WTC11 (cell line): ENCODE data around the gene ATP4A. TPM values are rescaled to one million over a fixed set of nuclear protein-coding genes. Genes with fewer than 3 reads are reported as not detected.

Experiments used
- ATAC-seq: fragments of 200-7000 bp; cut with Tn5 transposase; 2 replicates; pipeline ENCODE4 v1.10.0; 2021; ENCODE audit warnings: mild to moderate bottlenecking, moderate library complexity
- CTCF ChIA-PET: fragments of 300-600 bp; sonication (Branson Sonifier 250); formaldehyde crosslinking; loops from one replicate; lab custom pipeline; 2021; ENCODE audit warnings: antibody characterized with exemption; lab: Charles Lee
- POLR2A ChIA-PET: fragments of 350-600 bp; sonication (Branson Sonifier 250); formaldehyde crosslinking; loops from one replicate; lab custom pipeline; 2021; ENCODE audit warnings: antibody characterized with exemption; lab: Charles Lee
- DNase-seq: peaks from one replicate; pipeline ENCODE4 v3.0.0; 2021; ENCODE audit warnings: low spot score
- H3K27ac Mint-ChIP-seq: 2 replicates; pipeline ENCODE4 v1.8.0; 2021; ENCODE audit warnings: mixed read lengths
- H3K27me3 Mint-ChIP-seq: 2 replicates; pipeline ENCODE4 v1.8.0; 2021; ENCODE audit warnings: low read depth, mild to moderate bottlenecking, moderate library complexity, mixed read lengths
- H3K36me3 Mint-ChIP-seq: 2 replicates; pipeline ENCODE4 v1.8.0; 2021; ENCODE audit warnings: mixed read lengths
- H3K4me1 Mint-ChIP-seq: 2 replicates; pipeline ENCODE4 v1.8.0; 2022; ENCODE audit warnings: mixed read lengths
- H3K4me3 Mint-ChIP-seq: 2 replicates; pipeline ENCODE4 v1.8.0; 2021; ENCODE audit warnings: mild to moderate bottlenecking, moderate library complexity, mixed read lengths
- H3K9me3 Mint-ChIP-seq: 2 replicates; pipeline ENCODE4 v1.8.0; 2021; ENCODE audit warnings: mixed read lengths
- CBFB ChIP-seq: sonication (generic); formaldehyde crosslinking; IDR thresholded peaks from 2 replicates; pipeline ENCODE4 v1.8.1; 2022; ENCODE audit warnings: mild to moderate bottlenecking, low read depth, missing genetic modification reagents
- EMX1 ChIP-seq: fragments of 250-450 bp; sonication (Bioruptor Pico); IDR thresholded peaks from 2 replicates; pipeline ENCODE4 v1.8.0; 2021; ENCODE audit warnings: mild to moderate bottlenecking
- FOXP1 ChIP-seq: sonication (generic); formaldehyde crosslinking; IDR thresholded peaks from 2 replicates; pipeline ENCODE4 v1.8.0; 2022; ENCODE audit warnings: missing genetic modification reagents, mild to moderate bottlenecking, moderate library complexity, borderline replicate concordance
- GABPB1 ChIP-seq: sonication (generic); formaldehyde crosslinking; IDR thresholded peaks from 2 replicates; pipeline ENCODE4 v1.8.1; 2023; ENCODE audit warnings: mild to moderate bottlenecking, missing genetic modification reagents
- HMGA2 ChIP-seq: fragments of 250-450 bp; sonication (Bioruptor Pico); IDR thresholded peaks from 2 replicates; pipeline ENCODE4 v1.4.0; 2021; ENCODE audit warnings: mild to moderate bottlenecking, moderate library complexity
- MXD4 ChIP-seq: fragments of 250-450 bp; sonication (Bioruptor Pico); IDR thresholded peaks from 2 replicates; pipeline ENCODE4 v1.8.0; 2021; ENCODE audit warnings: mild to moderate bottlenecking, moderate library complexity, borderline replicate concordance
- NFYB ChIP-seq: sonication (generic); formaldehyde crosslinking; conservative IDR thresholded peaks from 2 replicates; pipeline ENCODE4 v1.8.0; 2022; ENCODE audit warnings: low read depth, missing genetic modification reagents
- NR1H2 ChIP-seq: sonication (generic); formaldehyde crosslinking; IDR thresholded peaks from 2 replicates; pipeline ENCODE4 v1.9.0; 2021; ENCODE audit warnings: mild to moderate bottlenecking, moderate library complexity, missing genetic modification reagents
- RELA ChIP-seq: sonication (generic); formaldehyde crosslinking; IDR thresholded peaks from 2 replicates; pipeline ENCODE4 v1.8.1; 2022; ENCODE audit warnings: missing genetic modification reagents, mild to moderate bottlenecking, borderline replicate concordance
- TEAD1 ChIP-seq: sonication (generic); formaldehyde crosslinking; IDR thresholded peaks from 2 replicates; pipeline ENCODE4 v1.8.0; 2022; ENCODE audit warnings: mild to moderate bottlenecking, missing genetic modification reagents
- TP53 ChIP-seq: sonication (generic); formaldehyde crosslinking; IDR thresholded peaks from 2 replicates; pipeline ENCODE4 v1.8.1; 2023; ENCODE audit warnings: mild to moderate bottlenecking, missing genetic modification reagents
- ZNF423 ChIP-seq: fragments of 250-450 bp; sonication (Bioruptor Pico); IDR thresholded peaks from 2 replicates; pipeline ENCODE4 v2.1.2; 2022; ENCODE audit warnings: mild to moderate bottlenecking, moderate library complexity
- ZNF671 ChIP-seq: fragments of 250-450 bp; sonication (Bioruptor Pico); IDR thresholded peaks from 2 replicates; pipeline ENCODE4 v1.8.0; 2021; ENCODE audit warnings: mild to moderate bottlenecking
- total RNA-seq: library from RNA; stranded (reverse); gene quantifications from 3 replicates; pipeline ENCODE4 v1.2.3, GENCODE V29; 2021
- TF ChIP-seq, protein P1 (sequence below): sonication (generic); formaldehyde crosslinking; IDR thresholded peaks from 2 replicates; pipeline ENCODE4 v1.8.1; 2023; ENCODE audit warnings: mild to moderate bottlenecking, missing genetic modification reagents, borderline replicate concordance
- TF ChIP-seq, protein P2 (sequence below): sonication (generic); formaldehyde crosslinking; IDR thresholded peaks from 2 replicates; pipeline ENCODE4 v1.8.1; 2023; ENCODE audit warnings: mild to moderate bottlenecking, missing genetic modification reagents, moderate library complexity
- TF ChIP-seq, protein P3 (sequence below): fragments of 250-450 bp; sonication (Bioruptor Pico); IDR thresholded peaks from 2 replicates; pipeline ENCODE4 v1.9.0; 2021; ENCODE audit warnings: mild to moderate bottlenecking, borderline replicate concordance
- TF ChIP-seq, protein P4 (sequence below): sonication (generic); formaldehyde crosslinking; IDR thresholded peaks from 2 replicates; pipeline ENCODE4 v1.8.1; 2022; ENCODE audit warnings: mild to moderate bottlenecking, moderate library complexity, missing genetic modification reagents
- TF ChIP-seq, protein P5 (sequence below): sonication (generic); formaldehyde crosslinking; conservative IDR thresholded peaks from 2 replicates; pipeline ENCODE4 v1.8.1; 2022; ENCODE audit warnings: mild to moderate bottlenecking, missing genetic modification reagents
- TF ChIP-seq, protein P6 (sequence below): sonication (generic); formaldehyde crosslinking; IDR thresholded peaks from 2 replicates; pipeline ENCODE4 v1.8.1; 2023; ENCODE audit warnings: mild to moderate bottlenecking, missing genetic modification reagents
- TF ChIP-seq, protein P7 (sequence below): sonication (generic); formaldehyde crosslinking; IDR thresholded peaks from 2 replicates; pipeline ENCODE4 v1.8.0; 2022; ENCODE audit warnings: mild to moderate bottlenecking, missing genetic modification reagents
- TF ChIP-seq, protein P8 (sequence below): sonication (generic); formaldehyde crosslinking; IDR thresholded peaks from 2 replicates; pipeline ENCODE4 v1.8.1; 2022; ENCODE audit warnings: low read depth, missing genetic modification reagents, borderline replicate concordance
- TF ChIP-seq, protein P9 (sequence below): sonication (generic); formaldehyde crosslinking; IDR thresholded peaks from 2 replicates; pipeline ENCODE4 v1.8.0; 2022; ENCODE audit warnings: mild to moderate bottlenecking, missing genetic modification reagents

Gene ATP4A
- total RNA-seq, 1 experiment from 2014 or later: 0.59 TPM

DNA sequence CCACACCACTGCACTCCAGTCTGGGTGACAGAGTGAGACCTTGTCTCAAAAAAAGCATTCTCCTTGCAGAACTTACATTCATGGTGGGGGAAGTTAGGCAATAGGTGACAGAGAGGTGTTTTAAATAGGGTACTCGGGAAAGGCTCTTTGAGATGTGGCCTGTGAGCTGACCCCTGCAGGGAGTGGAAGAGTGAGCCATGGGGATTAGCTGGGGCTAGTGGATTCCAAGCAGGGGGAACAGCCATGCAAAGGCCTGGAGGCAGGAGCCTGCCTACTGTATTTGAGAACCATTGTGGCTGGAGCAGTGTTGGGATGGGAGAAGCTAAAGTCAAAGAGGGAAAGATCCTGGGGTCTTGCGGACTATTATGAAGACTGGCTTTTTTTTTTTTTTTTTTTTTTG, 46.1 kb downstream of the ATP4A start:
- Mint-ChIP-seq H3K4me1 (peaks cover 23% of the 10 kb centered on the region), H3K4me3 (no peak overlapping the region), H3K36me3 (no peaks in the 10 kb centered on the region), H3K27ac (no peak overlapping the region), H3K27me3 (peaks cover 7% of the 10 kb centered on the region)
- TF ChIP-seq, protein P1, sequence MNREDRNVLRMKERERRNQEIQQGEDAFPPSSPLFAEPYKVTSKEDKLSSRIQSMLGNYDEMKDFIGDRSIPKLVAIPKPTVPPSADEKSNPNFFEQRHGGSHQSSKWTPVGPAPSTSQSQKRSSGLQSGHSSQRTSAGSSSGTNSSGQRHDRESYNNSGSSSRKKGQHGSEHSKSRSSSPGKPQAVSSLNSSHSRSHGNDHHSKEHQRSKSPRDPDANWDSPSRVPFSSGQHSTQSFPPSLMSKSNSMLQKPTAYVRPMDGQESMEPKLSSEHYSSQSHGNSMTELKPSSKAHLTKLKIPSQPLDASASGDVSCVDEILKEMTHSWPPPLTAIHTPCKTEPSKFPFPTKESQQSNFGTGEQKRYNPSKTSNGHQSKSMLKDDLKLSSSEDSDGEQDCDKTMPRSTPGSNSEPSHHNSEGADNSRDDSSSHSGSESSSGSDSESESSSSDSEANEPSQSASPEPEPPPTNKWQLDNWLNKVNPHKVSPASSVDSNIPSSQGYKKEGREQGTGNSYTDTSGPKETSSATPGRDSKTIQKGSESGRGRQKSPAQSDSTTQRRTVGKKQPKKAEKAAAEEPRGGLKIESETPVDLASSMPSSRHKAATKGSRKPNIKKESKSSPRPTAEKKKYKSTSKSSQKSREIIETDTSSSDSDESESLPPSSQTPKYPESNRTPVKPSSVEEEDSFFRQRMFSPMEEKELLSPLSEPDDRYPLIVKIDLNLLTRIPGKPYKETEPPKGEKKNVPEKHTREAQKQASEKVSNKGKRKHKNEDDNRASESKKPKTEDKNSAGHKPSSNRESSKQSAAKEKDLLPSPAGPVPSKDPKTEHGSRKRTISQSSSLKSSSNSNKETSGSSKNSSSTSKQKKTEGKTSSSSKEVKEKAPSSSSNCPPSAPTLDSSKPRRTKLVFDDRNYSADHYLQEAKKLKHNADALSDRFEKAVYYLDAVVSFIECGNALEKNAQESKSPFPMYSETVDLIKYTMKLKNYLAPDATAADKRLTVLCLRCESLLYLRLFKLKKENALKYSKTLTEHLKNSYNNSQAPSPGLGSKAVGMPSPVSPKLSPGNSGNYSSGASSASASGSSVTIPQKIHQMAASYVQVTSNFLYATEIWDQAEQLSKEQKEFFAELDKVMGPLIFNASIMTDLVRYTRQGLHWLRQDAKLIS: no peak
- no peak for TF ChIP-seq EMX1 (CRISPR knock-in tag)
- TF ChIP-seq, protein P2, sequence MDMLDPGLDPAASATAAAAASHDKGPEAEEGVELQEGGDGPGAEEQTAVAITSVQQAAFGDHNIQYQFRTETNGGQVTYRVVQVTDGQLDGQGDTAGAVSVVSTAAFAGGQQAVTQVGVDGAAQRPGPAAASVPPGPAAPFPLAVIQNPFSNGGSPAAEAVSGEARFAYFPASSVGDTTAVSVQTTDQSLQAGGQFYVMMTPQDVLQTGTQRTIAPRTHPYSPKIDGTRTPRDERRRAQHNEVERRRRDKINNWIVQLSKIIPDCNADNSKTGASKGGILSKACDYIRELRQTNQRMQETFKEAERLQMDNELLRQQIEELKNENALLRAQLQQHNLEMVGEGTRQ: no peak
- TF ChIP-seq GABPB1: no peak
- TF ChIP-seq NR1H2: no peak
- no peak for TF ChIP-seq ZNF423 (CRISPR knock-in tag)
- TF ChIP-seq, protein P3, sequence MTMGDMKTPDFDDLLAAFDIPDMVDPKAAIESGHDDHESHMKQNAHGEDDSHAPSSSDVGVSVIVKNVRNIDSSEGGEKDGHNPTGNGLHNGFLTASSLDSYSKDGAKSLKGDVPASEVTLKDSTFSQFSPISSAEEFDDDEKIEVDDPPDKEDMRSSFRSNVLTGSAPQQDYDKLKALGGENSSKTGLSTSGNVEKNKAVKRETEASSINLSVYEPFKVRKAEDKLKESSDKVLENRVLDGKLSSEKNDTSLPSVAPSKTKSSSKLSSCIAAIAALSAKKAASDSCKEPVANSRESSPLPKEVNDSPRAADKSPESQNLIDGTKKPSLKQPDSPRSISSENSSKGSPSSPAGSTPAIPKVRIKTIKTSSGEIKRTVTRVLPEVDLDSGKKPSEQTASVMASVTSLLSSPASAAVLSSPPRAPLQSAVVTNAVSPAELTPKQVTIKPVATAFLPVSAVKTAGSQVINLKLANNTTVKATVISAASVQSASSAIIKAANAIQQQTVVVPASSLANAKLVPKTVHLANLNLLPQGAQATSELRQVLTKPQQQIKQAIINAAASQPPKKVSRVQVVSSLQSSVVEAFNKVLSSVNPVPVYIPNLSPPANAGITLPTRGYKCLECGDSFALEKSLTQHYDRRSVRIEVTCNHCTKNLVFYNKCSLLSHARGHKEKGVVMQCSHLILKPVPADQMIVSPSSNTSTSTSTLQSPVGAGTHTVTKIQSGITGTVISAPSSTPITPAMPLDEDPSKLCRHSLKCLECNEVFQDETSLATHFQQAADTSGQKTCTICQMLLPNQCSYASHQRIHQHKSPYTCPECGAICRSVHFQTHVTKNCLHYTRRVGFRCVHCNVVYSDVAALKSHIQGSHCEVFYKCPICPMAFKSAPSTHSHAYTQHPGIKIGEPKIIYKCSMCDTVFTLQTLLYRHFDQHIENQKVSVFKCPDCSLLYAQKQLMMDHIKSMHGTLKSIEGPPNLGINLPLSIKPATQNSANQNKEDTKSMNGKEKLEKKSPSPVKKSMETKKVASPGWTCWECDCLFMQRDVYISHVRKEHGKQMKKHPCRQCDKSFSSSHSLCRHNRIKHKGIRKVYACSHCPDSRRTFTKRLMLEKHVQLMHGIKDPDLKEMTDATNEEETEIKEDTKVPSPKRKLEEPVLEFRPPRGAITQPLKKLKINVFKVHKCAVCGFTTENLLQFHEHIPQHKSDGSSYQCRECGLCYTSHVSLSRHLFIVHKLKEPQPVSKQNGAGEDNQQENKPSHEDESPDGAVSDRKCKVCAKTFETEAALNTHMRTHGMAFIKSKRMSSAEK (CRISPR knock-in tag): no peak
- TF ChIP-seq, protein P4, sequence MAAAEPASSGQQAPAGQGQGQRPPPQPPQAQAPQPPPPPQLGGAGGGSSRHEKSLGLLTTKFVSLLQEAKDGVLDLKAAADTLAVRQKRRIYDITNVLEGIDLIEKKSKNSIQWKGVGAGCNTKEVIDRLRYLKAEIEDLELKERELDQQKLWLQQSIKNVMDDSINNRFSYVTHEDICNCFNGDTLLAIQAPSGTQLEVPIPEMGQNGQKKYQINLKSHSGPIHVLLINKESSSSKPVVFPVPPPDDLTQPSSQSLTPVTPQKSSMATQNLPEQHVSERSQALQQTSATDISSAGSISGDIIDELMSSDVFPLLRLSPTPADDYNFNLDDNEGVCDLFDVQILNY (CRISPR knock-in tag): no peak
- no peak for TF ChIP-seq NFYB (CRISPR knock-in tag)
- TF ChIP-seq TEAD1: no peak
- no peak for TF ChIP-seq HMGA2
- TF ChIP-seq, protein P5, sequence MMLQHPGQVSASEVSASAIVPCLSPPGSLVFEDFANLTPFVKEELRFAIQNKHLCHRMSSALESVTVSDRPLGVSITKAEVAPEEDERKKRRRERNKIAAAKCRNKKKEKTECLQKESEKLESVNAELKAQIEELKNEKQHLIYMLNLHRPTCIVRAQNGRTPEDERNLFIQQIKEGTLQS: no peak
- TF ChIP-seq, protein P6, sequence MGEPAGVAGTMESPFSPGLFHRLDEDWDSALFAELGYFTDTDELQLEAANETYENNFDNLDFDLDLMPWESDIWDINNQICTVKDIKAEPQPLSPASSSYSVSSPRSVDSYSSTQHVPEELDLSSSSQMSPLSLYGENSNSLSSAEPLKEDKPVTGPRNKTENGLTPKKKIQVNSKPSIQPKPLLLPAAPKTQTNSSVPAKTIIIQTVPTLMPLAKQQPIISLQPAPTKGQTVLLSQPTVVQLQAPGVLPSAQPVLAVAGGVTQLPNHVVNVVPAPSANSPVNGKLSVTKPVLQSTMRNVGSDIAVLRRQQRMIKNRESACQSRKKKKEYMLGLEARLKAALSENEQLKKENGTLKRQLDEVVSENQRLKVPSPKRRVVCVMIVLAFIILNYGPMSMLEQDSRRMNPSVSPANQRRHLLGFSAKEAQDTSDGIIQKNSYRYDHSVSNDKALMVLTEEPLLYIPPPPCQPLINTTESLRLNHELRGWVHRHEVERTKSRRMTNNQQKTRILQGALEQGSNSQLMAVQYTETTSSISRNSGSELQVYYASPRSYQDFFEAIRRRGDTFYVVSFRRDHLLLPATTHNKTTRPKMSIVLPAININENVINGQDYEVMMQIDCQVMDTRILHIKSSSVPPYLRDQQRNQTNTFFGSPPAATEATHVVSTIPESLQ (CRISPR knock-in tag): no peak
- no peak for TF ChIP-seq CBFB
- TF ChIP-seq, all 79 proteins: peak for 0
- POLR2A ChIA-PET: no interaction called here
- no peaks in the 10 kb centered on the region for H3K9me3 Mint-ChIP-seq
- no peak for ATAC-seq
- CTCF ChIA-PET: interaction anchor here (0.8 kb wide), 1 partner anchor 31 kb away, joined by 5 read pairs; no protein-coding TSS in a partner anchor
- DNase-seq: no peak

DNA sequence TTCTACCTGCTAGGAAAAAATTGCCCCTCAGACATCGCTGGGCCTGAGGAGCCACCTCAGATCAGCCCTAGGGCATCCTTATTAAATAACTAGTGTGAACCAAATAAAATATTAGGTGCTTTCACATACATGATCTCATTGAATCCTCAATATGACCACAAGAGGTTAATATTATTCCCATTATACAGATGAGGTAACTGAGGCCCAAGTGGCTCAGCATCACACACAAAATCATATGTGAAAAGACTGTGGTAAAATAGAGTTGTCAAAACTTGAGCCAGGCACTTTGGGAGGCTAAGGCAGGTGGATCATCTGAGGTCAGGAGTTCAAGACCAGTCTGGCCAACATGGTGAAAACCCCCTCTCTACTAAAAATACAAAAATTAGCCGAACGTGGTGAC, 47.1 kb downstream of the ATP4A start:
- CTCF ChIA-PET: no interaction called here
- POLR2A ChIA-PET: no interaction called here
- no peak for TF ChIP-seq RELA (CRISPR knock-in tag)
- TF ChIP-seq, protein P7, sequence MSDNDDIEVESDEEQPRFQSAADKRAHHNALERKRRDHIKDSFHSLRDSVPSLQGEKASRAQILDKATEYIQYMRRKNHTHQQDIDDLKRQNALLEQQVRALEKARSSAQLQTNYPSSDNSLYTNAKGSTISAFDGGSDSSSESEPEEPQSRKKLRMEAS: no peak
- TF ChIP-seq ZNF671 (CRISPR knock-in tag): no peak
- TF ChIP-seq, protein P8, sequence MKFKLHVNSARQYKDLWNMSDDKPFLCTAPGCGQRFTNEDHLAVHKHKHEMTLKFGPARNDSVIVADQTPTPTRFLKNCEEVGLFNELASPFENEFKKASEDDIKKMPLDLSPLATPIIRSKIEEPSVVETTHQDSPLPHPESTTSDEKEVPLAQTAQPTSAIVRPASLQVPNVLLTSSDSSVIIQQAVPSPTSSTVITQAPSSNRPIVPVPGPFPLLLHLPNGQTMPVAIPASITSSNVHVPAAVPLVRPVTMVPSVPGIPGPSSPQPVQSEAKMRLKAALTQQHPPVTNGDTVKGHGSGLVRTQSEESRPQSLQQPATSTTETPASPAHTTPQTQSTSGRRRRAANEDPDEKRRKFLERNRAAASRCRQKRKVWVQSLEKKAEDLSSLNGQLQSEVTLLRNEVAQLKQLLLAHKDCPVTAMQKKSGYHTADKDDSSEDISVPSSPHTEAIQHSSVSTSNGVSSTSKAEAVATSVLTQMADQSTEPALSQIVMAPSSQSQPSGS (CRISPR knock-in tag): no peak
- no peak for TF ChIP-seq TP53 (CRISPR knock-in tag)
- TF ChIP-seq FOXP1 (CRISPR knock-in tag): no peak
- TF ChIP-seq, protein P9, sequence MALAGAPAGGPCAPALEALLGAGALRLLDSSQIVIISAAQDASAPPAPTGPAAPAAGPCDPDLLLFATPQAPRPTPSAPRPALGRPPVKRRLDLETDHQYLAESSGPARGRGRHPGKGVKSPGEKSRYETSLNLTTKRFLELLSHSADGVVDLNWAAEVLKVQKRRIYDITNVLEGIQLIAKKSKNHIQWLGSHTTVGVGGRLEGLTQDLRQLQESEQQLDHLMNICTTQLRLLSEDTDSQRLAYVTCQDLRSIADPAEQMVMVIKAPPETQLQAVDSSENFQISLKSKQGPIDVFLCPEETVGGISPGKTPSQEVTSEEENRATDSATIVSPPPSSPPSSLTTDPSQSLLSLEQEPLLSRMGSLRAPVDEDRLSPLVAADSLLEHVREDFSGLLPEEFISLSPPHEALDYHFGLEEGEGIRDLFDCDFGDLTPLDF: no peak
- no peak for TF ChIP-seq MXD4
- TF ChIP-seq, all 79 proteins: peak for 0
- no peak for DNase-seq
- H3K4me3 Mint-ChIP-seq: no peak overlapping the region
- peaks cover 17% of the 10 kb centered on the region for H3K27me3 Mint-ChIP-seq
- peaks cover 21% of the 10 kb centered on the region for H3K4me1 Mint-ChIP-seq
- no peaks in the 10 kb centered on the region for H3K9me3 Mint-ChIP-seq
- ATAC-seq: no peak
- no peak overlapping the region for H3K27ac Mint-ChIP-seq
- H3K36me3 Mint-ChIP-seq: no peaks in the 10 kb centered on the region
